Stimulated activated CD4-positive, alpha-beta T cell treated with anti-CD3 and anti-CD28 coated beads, Interleukin-15, amount 100 ng/mL, for 48 hours (primary cell): ENCODE data around the gene SLC39A11.

ENCODE experiments used
- DNase-seq, 2 donors: peaks; one replicate each; pipeline ENCODE4 v3.0.0-alpha.2; 2020; ENCODE audit warnings: low read depth in 2 of 2

Gene SLC39A11

GRCh38 chr17:72876413-72876812 is 216.1 kb downstream of the SLC39A11 start:
- DNase-seq = no peak

- DNase-seq = no peak
These were observed 217.1 kb downstream of the SLC39A11 start for GRCh38 chr17:72875361-72875760.

GRCh38 chr17:72872396-72872795 is 220.1 kb downstream of the SLC39A11 start:
- no peak for DNase-seq

GRCh38 chr17:72870367-72870985 is 222.0 kb downstream of the SLC39A11 start:
- DNase-seq = no peak

- no peak for DNase-seq
These were observed 222.9 kb downstream of the SLC39A11 start for GRCh38 chr17:72869630-72870029.

- no peak for DNase-seq
These were observed 226.5 kb downstream of the SLC39A11 start for GRCh38 chr17:72865954-72866353.

GRCh38 chr17:72863526-72864211 is 228.8 kb downstream of the SLC39A11 start:
- no peak for DNase-seq

GRCh38 chr17:72862276-72862999 is 230.1 kb downstream of the SLC39A11 start:
- no peak for DNase-seq

- no peak for DNase-seq
These were observed 230.7 kb downstream of the SLC39A11 start for GRCh38 chr17:72861811-72862210.

GRCh38 chr17:72860778-72861177 is 231.7 kb downstream of the SLC39A11 start:
- DNase-seq = no peak

- no peak for DNase-seq
These were observed 233.5 kb downstream of the SLC39A11 start for GRCh38 chr17:72858826-72859495.

- no peak for DNase-seq
These were observed 238.8 kb downstream of the SLC39A11 start for GRCh38 chr17:72853440-72854415.

GRCh38 chr17:72852277-72852938 is 240.1 kb downstream of the SLC39A11 start:
- no peak for DNase-seq

GRCh38 chr17:72850410-72851118 is 241.9 kb downstream of the SLC39A11 start:
- no peak for DNase-seq

GRCh38 chr17:72846399-72846798 is 246.1 kb downstream of the SLC39A11 start:
- no peak for DNase-seq

- DNase-seq = no peak
These were observed 248.9 kb downstream of the SLC39A11 start for GRCh38 chr17:72843591-72843990.

GRCh38 chr17:72840019-72840418 is 252.5 kb downstream of the SLC39A11 start:
- no peak for DNase-seq

GRCh38 chr17:72839131-72839725 is 253.3 kb downstream of the SLC39A11 start:
- DNase-seq = no peak

GRCh38 chr17:72838581-72838980 is 253.9 kb downstream of the SLC39A11 start:
- no peak for DNase-seq

- no peak for DNase-seq
These were observed 254.4 kb downstream of the SLC39A11 start for GRCh38 chr17:72838068-72838467.
